Neutrophil (primary cell): ENCODE measurements around the gene TANGO2.
A peak's percentile ranks its signal among the peaks of the same experiment; 100 is the strongest.

ENCODE experiments used
- H3K27ac ChIP-seq: fragments of 200-600 bp; sonication (generic); 2 replicates; pipeline ENCODE4 v1.5.1; 2016; ENCODE audit warnings: mild to moderate bottlenecking, moderate library complexity
- H3K27me3 ChIP-seq: fragments of 200-600 bp; sonication (generic); 2 replicates; pipeline ENCODE4 v1.6.0; 2016; ENCODE audit warnings: mild to moderate bottlenecking
- H3K36me3 ChIP-seq: fragments of 200-600 bp; sonication (generic); 2 replicates; pipeline ENCODE4 v1.5.1; 2017
- H3K4me1 ChIP-seq, 2 experiments: fragments of 200-600 bp in 1 of 2; sonication (generic) in 1 of 2; 1 replicate in 1 of 2; 2 replicates in 1 of 2; pipeline versions ENCODE4 v1.5.1 to v1.6.1; 2013 to 2016; ENCODE audit warnings: low read depth in 1 of 2, low read length in 1 of 2, mild to moderate bottlenecking in 1 of 2, moderate library complexity in 1 of 2; ENCODE audit not compliant: control insufficient read depth in 1 of 2, insufficient read depth in 1 of 2
- H3K4me3 ChIP-seq, 2 experiments: fragments of 200-600 bp in 1 of 2; sonication (generic) in 1 of 2; 1 replicate in 1 of 2; 2 replicates in 1 of 2; pipeline ENCODE4 v1.5.1; 2013 to 2016; ENCODE audit warnings: low read depth in 1 of 2, low read length in 1 of 2, mild to moderate bottlenecking in 1 of 2, moderate library complexity in 1 of 2
- H3K9me3 ChIP-seq: fragments of 200-600 bp; sonication (generic); 2 replicates; pipeline ENCODE4 v1.5.1; 2016
- CTCF ChIP-seq: fragments of 200-600 bp; sonication (generic); IDR thresholded peaks from 2 replicates; pipeline ENCODE4 v1.5.1; 2016; ENCODE audit warnings: antibody characterized with exemption

TANGO2 gene

GRCh38 chr22:20115691-20116375 lies 94.9 kb downstream of the TANGO2 start, which contains the start of gene RANBP1:
Gene RANBP1, plus strand, starts transcription at chr22:20116104. Its CDS starts 81 bp downstream, at chr22:20116185.
- peaks cover 23% of the 10 kb centered on the region in 2 experiments for H3K4me1 ChIP-seq
- no peaks in the 10 kb centered on the region for H3K27me3 ChIP-seq
- H3K9me3 ChIP-seq: no peaks in the 10 kb centered on the region
- no peak for TF ChIP-seq CTCF
- H3K27ac ChIP-seq: peak within 1 kb of the TSS; percentile 81
- peaks cover 54% of the 10 kb centered on the region for H3K36me3 ChIP-seq
- peak within 1 kb of the TSS; percentile 81 to 82 for H3K4me3 ChIP-seq

- H3K36me3 ChIP-seq: peaks cover 52% of the 10 kb centered on the region
- no peak for TF ChIP-seq CTCF
- no peaks in the 10 kb centered on the region for H3K9me3 ChIP-seq
- peak overlapping the region; percentile 81 for H3K27ac ChIP-seq
- peaks cover 23% of the 10 kb centered on the region in 2 experiments for H3K4me1 ChIP-seq
- H3K27me3 ChIP-seq: no peaks in the 10 kb centered on the region
- H3K4me3 ChIP-seq: peak overlapping the region; percentile 81 to 82
Measured at GRCh38 chr22:20116376-20116950, 95.6 kb downstream of the TANGO2 start.
